NCI-H748 treated with DMSO at 0.1 percent for 48 hours (cell line): ENCODE results near the gene SYT17.

ENCODE experiments used
- DNase-seq: peaks from one replicate; lab custom pipeline; 2025; lab: John Stamatoyannopoulos, UW

Gene SYT17

GRCh38 chr16:19218581-19218980 is 50.5 kb downstream of the SYT17 start:
- DNase-seq, result no peak

GRCh38 chr16:19219836-19220235 is 51.8 kb downstream of the SYT17 start:
- DNase-seq, result no peak

DNA sequence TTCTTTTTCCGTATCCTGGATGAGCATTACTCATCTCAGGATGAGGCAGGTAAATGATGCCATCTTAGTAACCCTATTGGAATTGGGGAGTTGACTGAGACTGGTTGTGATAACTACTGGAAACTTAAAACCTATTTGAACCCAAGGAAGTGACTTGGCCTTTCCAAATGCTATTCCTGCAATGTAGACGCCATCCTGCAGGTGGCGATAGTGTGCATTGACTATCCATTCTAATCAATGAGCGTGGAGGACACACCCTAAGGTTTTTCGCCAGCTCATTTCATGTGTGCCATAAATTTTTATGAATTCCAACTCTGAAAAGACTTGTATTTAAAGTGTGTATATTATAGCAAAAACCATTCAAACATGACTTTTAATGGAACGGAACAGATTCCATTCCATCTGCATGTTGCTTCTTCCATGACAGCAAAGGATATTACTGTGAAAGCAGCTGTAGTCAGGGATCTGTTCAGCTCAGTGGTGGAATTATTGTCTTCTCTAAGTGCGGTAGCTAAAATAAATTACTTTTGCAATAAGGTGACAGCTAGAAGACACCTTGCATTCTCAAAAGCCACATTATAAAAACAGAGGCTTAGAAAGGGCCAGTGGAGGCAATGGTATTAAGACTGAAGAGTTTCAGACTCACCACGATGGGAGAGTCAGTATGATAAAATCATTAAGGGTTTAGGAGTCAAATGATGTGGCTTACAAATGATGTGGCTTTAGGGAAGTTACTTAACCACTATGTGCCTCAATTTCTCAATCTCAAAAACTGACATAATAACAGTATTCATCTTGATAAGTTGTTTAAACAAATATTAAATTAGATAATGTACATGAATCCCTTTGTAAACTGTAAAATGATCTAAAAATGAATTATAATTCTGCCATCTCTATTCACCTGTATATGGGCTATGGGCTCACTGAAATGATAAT is 55.5 kb downstream of the SYT17 start:
- peak; percentile 9 for DNase-seq

- DNase-seq, result no peak
These were observed 57.6 kb downstream of the SYT17 start for GRCh38 chr16:19225651-19226050.

GRCh38 chr16:19227643-19228042 is 59.6 kb downstream of the SYT17 start:
- no peak for DNase-seq

- no peak for DNase-seq
These were observed 60.0 kb downstream of the SYT17 start for GRCh38 chr16:19228052-19228451.

DNA sequence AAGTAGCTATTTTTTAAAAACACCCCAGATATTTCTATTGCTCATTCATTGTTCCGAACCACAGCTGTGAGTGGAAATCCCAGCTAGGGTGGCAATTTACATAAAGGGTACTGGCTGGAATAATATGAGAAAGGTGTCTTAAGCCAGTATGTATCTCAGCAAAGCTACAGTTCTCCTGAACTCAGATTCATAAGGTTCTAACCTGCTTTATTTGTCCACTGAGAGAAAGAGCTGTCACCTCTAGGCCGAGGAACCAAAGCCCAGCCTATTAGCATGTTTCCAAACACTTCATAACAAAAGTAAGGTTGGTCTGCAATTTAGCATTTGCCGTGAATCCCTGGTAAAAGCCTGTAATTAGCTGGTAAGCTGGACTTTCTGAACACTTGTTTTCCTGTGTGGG is 60.5 kb downstream of the SYT17 start:
- DNase-seq, result no peak

DNA sequence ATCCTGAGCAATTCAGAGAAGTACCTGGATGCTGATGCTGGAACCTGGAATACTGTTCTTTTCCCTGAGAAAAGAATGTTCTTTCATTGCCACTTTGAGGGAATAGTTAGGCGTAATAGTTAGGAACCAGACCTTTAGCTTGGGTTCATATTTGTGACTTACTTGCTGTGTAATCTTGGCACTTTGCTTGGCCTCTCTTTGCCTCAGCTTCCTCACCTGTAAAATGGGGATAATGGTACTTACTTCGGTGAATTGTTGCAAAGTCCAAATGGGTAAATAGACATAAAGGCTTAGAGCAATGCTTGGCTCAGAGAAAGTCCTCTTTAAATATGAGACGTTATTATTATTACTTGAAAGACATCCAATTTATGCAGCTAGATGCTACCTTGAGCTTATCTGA is 62.5 kb downstream of the SYT17 start:
- DNase-seq, result no peak

DNA sequence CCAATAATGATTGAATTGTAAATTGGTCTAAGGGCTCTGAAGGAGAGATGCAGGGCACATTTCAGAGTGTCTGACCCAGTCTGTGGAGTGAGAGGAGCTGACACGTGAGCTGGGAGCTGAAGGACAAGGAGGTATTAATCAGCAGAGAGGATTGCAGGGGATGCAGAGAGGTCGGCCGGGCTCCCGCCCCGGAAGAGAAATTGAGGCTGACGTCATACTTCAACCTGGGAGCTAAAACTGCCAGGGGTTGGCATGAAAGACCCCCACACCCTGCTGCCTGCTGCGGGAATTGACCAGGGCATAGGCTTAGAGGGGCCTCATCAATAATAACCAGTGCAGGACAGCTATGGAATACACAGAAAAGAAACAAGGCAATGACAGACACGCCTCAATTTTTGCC is 63.8 kb downstream of the SYT17 start:
- DNase-seq, result no peak

DNA sequence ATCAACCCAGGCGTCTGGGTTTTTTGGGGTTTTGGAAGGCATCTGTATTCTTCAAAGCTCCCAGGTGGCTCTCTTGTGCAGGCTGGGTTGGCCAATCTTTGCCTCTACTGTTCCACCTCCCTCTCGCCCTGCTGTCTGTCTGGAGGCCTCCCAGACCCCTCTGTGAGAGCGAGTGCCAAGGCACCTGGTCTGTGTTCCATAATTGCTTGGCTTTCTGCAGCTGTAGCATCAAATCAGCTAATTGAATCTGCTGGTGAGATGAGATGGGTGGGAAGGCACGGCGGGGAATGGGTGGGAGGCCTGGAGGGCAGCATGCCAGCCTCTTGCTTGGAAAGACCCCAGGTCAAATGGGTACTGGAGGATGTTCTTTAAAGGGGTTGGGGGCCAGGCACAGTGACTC is 64.9 kb downstream of the SYT17 start:
- DNase-seq, result no peak

DNA sequence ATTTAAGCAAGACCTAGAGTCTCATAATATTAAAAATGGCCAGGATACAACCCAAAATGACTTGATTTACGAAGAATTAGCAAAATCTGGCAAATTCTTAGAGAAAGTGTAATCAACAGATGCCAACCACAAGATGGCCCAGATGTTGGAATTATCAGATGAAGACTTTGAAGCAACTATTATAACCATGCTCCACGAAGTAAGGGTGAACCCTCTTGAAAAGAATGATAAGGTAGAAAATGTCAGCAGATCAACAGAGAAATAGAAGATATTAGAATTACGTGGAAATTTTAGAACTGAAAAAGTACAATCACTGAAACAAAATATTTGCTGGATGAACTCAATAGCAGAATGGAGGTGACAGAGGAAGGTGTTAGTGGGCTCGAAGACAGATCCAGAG is 67.4 kb downstream of the SYT17 start:
- no peak for DNase-seq

DNA sequence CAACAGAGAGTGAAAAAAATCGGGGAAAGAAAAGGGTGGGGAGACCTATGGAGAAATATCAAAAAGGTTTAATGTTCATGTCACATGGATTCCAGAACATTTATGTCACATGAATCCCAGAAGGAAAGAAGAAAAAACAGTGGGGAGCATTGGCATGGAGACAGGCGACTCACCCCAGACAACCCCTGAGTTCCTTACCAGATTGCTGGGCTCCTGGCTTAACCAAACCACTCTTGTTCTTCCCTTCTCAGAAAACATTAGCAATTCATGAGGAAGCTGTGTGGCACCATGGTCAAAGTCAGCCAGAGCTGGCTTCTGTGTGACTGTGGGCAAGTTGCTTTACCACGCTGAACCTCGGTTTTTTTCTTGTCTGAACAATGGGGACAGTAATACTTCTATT is 67.8 kb downstream of the SYT17 start:
- DNase-seq, result no peak

DNA sequence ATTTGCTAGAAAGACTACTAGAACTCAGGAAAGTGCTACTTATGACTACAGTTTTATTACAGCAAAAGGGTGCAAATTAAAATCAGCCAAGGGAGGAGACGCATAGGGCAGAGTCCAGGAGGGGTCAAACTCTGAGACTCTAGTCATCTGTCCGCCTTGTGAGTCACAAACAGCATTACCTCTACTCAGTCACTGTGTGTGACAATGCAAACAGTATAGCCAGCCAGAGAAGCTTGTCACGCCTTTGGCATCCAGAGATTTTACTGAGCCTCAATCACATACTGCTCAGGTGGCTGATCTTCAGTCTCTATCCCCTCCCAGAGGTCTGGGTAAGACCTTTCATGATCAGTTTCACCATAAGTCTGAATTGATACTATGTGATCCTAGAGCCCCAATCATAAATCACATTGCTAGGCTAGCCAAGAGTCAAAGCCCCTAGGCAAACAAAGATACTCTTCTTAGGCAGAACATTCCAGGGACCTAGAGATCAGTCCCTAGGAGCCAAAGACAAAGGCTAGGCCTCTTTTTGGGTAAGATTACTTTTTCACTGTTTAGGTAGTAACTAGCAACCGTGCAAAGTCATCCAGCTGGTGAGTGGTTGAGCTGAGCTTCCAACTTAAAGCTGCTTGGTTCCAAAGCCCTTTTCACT is 68.6 kb downstream of the SYT17 start:
- no peak for DNase-seq

DNA sequence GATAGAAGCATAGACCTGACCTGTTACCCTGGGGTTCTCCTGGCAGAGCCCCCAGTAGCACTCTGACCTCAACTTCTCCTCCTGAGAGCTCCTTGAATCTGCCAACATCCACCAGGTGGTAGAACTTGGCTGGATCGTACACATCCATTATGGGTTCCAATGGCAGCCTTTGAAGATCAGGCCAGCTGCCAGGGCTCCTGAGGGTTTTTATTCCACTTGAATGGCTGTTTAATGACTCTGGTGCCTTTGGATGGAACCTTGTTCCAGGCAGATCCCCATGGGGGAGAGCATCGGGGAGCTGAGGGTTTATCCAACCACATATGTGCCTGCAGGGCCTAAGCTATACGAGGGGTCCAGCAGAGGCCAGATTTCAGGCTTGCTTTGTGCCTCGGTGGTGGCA is 70.4 kb downstream of the SYT17 start:
- no peak for DNase-seq

GRCh38 chr16:19239511-19240155 is 71.6 kb downstream of the SYT17 start:
- no peak for DNase-seq

GRCh38 chr16:19240494-19240893 is 72.5 kb downstream of the SYT17 start:
- no peak for DNase-seq

DNA sequence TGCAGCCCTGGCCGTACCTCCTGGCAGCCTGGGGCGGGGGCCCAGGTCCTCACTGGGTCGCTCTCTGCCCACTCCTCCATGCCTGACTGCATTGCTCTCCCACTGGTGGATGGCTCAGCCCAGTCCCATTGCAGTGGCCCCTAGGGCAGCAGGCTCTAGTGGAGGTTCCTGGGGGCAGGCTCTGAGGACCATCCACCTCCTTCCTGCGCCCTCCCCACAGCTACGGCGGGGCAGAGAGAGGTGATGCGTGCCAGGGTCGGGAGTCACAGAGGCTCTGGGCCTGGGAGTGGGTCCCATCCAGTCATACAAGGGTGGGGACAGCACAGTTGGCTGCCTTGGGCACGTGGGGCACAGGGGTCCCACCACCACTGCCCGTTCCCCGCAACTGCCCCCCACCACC is 73.5 kb downstream of the SYT17 start:
- DNase-seq, result no peak

GRCh38 chr16:19242186-19242585 is 74.1 kb downstream of the SYT17 start:
- no peak for DNase-seq

GRCh38 chr16:19242987-19243575 is 75.0 kb downstream of the SYT17 start:
- no peak for DNase-seq

GRCh38 chr16:19245326-19245925 is 77.4 kb downstream of the SYT17 start:
- peak; percentile 79 for DNase-seq

DNA sequence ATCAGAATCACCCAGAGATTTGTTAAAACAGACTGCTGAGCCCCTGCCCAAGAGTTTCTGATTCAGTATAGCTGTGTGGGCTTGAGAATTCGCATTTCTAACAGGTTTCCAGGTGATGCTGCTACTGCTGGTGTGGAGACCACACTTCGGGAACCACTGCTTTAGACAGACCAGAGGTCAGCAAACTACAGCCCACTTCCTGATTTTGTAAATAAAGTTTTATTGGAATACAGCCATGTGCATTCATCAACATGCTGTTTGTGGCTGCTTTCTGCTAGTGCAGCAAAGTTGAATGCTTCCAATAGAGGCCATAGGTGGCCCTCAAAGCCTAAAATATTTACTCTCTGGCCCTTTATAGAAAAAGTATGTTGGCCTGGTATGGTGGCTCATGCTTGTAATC is 84.9 kb downstream of the SYT17 start:
- no peak for DNase-seq

DNA sequence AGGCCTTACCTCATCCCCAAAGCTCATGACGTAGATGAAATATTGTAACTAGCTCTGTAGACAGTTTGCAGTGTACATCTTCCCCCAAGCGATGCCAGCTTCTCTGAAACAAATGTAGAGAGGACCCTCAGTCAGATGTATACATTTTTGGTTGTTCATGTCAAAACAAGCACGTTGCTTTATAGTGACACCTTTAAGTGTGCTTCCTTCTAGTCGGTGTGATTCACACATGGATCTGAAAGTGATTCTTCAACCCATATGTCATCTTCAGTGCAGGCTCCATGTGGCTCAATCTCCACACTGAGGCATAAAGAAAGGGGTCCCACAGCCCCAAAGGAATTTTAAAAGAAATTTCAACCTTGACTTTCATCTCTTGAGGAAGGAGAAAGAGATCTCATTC is 86.6 kb downstream of the SYT17 start:
- DNase-seq, result no peak
